Smooth muscle cell (in vitro differentiated cells): ENCODE data around the gene FBLN2. TPM values are rescaled to one million over a fixed set of nuclear protein-coding genes. Genes with fewer than 3 reads are reported as not detected.

Experiments
- DNase-seq: peaks from one replicate; lab custom pipeline; 2025; ENCODE audit not compliant: unreplicated experiment; lab: John Stamatoyannopoulos, UW
- H2AFZ ChIP-seq: fragments of 200-600 bp; sonication (generic); 2 replicates; pipeline ENCODE4 v1.6.0; 2016; ENCODE audit warnings: antibody characterized with exemption, low read depth, mild to moderate bottlenecking
- H3F3A ChIP-seq: fragments of 200-600 bp; sonication (generic); 2 replicates; pipeline ENCODE4 v1.6.0; 2017; ENCODE audit warnings: antibody characterized with exemption, low read depth
- H3K27ac ChIP-seq: fragments of 200-600 bp; sonication (generic); 2 replicates; pipeline ENCODE4 v1.5.1; 2016; ENCODE audit warnings: low read depth, mild to moderate bottlenecking
- H3K27me3 ChIP-seq: fragments of 200-600 bp; sonication (generic); 2 replicates; pipeline ENCODE4 v1.6.1; 2016; ENCODE audit warnings: low read depth, mild to moderate bottlenecking
- H3K36me3 ChIP-seq: fragments of 200-600 bp; sonication (generic); 2 replicates; pipeline ENCODE4 v1.5.1; 2016; ENCODE audit warnings: low read depth
- H3K4me1 ChIP-seq: fragments of 200-600 bp; sonication (generic); 2 replicates; pipeline ENCODE4 v1.5.1; 2016; ENCODE audit warnings: low read depth
- H3K4me2 ChIP-seq: fragments of 200-600 bp; sonication (generic); 2 replicates; pipeline ENCODE4 v1.6.0; 2016; ENCODE audit warnings: mild to moderate bottlenecking
- H3K4me3 ChIP-seq: fragments of 200-600 bp; sonication (generic); 2 replicates; pipeline ENCODE4 v1.5.1; 2016; ENCODE audit warnings: mild to moderate bottlenecking
- H3K79me2 ChIP-seq: fragments of 200-600 bp; sonication (generic); 2 replicates; pipeline ENCODE4 v1.6.0; 2016; ENCODE audit warnings: low read depth, mild to moderate bottlenecking
- H3K9ac ChIP-seq: fragments of 200-600 bp; sonication (generic); 2 replicates; pipeline ENCODE4 v1.6.0; 2016; ENCODE audit warnings: low read depth
- H3K9me3 ChIP-seq: fragments of 200-600 bp; sonication (generic); replicated peaks from 2 replicates; pipeline ENCODE4 v1.5.1; 2016; ENCODE audit warnings: low read depth
- H4K20me1 ChIP-seq: fragments of 200-600 bp; sonication (generic); 2 replicates; pipeline ENCODE4 v1.6.0; 2016; ENCODE audit warnings: low read depth
- WGBS: methylation state at CpG from one replicate; pipeline ENCODE4 v1.1.7; 2016; ENCODE audit warnings: low lambda C conversion rate; 5-methylcytosine and 5-hydroxymethylcytosine counted together
- polyA plus RNA-seq: library from polyadenylated mRNA; unstranded; fragments of >200 nt; fragmentation: Nextera tagmentation; extraction: Ambion mirVana; gene quantifications from 2 replicates; pipeline ENCODE4 v1.2.1, GENCODE V29; 2016
- total RNA-seq: library from RNA; depleted of rRNA; stranded (reverse); fragments of >200 nt; gene quantifications from 2 replicates; pipeline ENCODE4 v1.2.3, GENCODE V29; 2014
- TF ChIP-seq, protein P1 (sequence below): fragments of 200-600 bp; sonication (generic); IDR thresholded peaks from 2 replicates; pipeline ENCODE4 v1.5.1; 2017; ENCODE audit warnings: borderline replicate concordance, mild to moderate bottlenecking, antibody characterized with exemption; ENCODE audit not compliant: insufficient read depth, poor library complexity, severe bottlenecking

FBLN2 gene
- total and polyA plus RNA-seq, 2 experiments from 2014 or later, result 159 to 390 TPM

GRCh38 chr3:13582366-13583250 lies 33.7 kb downstream of the FBLN2 start:
- Histone ChIP-seq H3K27ac (no peak overlapping the region), H3F3A (peaks cover under 1% of the 10 kb centered on the region)

GRCh38 chr3:13583251-13584180 lies 34.6 kb downstream of the FBLN2 start:
- H3K79me2 ChIP-seq, result peaks cover 19% of the 10 kb centered on the region
- 94% methylated on average over 15 of the region's 15 CpGs for WGBS

More at GRCh38 chr3:13582366-13583250, 33.7 kb downstream of the FBLN2 start:
- H3K9ac ChIP-seq, result no peak overlapping the region
- no peaks in the 10 kb centered on the region for H3K36me3 ChIP-seq
- no peak overlapping the region for H2AFZ ChIP-seq
- WGBS, result 91% methylated on average over 24 of the region's 24 CpGs
- DNase-seq, result no peak
- H3K4me3 ChIP-seq, result no peak overlapping the region
- no peak overlapping the region for H3K4me2 ChIP-seq
- TF ChIP-seq, protein P1, sequence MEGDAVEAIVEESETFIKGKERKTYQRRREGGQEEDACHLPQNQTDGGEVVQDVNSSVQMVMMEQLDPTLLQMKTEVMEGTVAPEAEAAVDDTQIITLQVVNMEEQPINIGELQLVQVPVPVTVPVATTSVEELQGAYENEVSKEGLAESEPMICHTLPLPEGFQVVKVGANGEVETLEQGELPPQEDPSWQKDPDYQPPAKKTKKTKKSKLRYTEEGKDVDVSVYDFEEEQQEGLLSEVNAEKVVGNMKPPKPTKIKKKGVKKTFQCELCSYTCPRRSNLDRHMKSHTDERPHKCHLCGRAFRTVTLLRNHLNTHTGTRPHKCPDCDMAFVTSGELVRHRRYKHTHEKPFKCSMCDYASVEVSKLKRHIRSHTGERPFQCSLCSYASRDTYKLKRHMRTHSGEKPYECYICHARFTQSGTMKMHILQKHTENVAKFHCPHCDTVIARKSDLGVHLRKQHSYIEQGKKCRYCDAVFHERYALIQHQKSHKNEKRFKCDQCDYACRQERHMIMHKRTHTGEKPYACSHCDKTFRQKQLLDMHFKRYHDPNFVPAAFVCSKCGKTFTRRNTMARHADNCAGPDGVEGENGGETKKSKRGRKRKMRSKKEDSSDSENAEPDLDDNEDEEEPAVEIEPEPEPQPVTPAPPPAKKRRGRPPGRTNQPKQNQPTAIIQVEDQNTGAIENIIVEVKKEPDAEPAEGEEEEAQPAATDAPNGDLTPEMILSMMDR, result no peak
- H4K20me1 ChIP-seq, result peaks cover 78% of the 10 kb centered on the region
- no peaks in the 10 kb centered on the region for H3K27me3 ChIP-seq
- no peaks in the 10 kb centered on the region for H3K9me3 ChIP-seq
- H3K4me1 ChIP-seq, result peaks cover 13% of the 10 kb centered on the region
- H3K79me2 ChIP-seq, result peaks cover 19% of the 10 kb centered on the region

GRCh38 chr3:13584427-13584891 lies 35.5 kb downstream of the FBLN2 start:
- no peaks in the 10 kb centered on the region for H3K9me3 ChIP-seq
- peaks cover 82% of the 10 kb centered on the region for H4K20me1 ChIP-seq
- H3K4me3 ChIP-seq, result no peak overlapping the region
- no peak overlapping the region for H3K9ac ChIP-seq
- H3K36me3 ChIP-seq, result no peaks in the 10 kb centered on the region
- H3K27me3 ChIP-seq, result no peaks in the 10 kb centered on the region
- no peak overlapping the region for H3K27ac ChIP-seq
- H3K4me2 ChIP-seq, result no peak overlapping the region
- 98% methylated on average over 8 of the region's 8 CpGs for WGBS
- no peak for DNase-seq
- no peak overlapping the region for H2AFZ ChIP-seq
- H3F3A ChIP-seq, result peaks cover 6% of the 10 kb centered on the region
- peaks cover 19% of the 10 kb centered on the region for H3K79me2 ChIP-seq
- TF ChIP-seq, protein P1, result no peak
- peaks cover 14% of the 10 kb centered on the region for H3K4me1 ChIP-seq

More at GRCh38 chr3:13583251-13584180, 34.6 kb downstream of the FBLN2 start:
- no peaks in the 10 kb centered on the region for H3K27me3 ChIP-seq
- H3K4me3 ChIP-seq, result no peak overlapping the region
- no peak overlapping the region for H2AFZ ChIP-seq
- H3K9me3 ChIP-seq, result no peaks in the 10 kb centered on the region
- H3K4me1 ChIP-seq, result peaks cover 14% of the 10 kb centered on the region
- TF ChIP-seq, protein P1, result no peak
- no peak for DNase-seq
- no peak overlapping the region for H3K9ac ChIP-seq
- peaks cover 6% of the 10 kb centered on the region for H3F3A ChIP-seq
- no peak overlapping the region for H3K4me2 ChIP-seq
- H3K36me3 ChIP-seq, result no peaks in the 10 kb centered on the region
- no peak overlapping the region for H3K27ac ChIP-seq
- H4K20me1 ChIP-seq, result peaks cover 85% of the 10 kb centered on the region
